ENCODE results near the gene TAF4.

TAF4 gene

DNA sequence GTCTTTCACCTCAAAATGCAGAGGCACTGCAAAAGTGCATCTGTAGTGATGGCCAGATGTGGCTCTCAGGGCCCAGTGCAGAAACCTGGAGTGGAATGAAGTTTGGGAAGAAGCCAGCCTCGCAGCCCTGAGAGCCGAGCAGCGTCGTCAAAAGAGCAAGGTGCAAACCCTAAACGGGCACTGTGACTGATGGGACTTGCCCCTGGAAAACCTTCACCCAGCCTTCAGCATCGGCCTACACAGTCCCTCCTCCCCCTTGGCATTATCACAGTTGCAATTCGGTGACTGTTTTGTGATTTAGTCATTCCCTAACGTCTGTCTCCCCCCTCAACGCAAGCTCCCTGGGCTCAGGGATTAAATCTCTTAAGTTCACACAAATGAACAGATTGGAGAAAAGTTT, 38.6 kb downstream of the TAF4 start:
- H3K4me1 Mint-ChIP-seq = peaks cover 62% of the 10 kb centered on the region
- ATAC-seq = no peak
- H3K36me3 Mint-ChIP-seq = no peaks in the 10 kb centered on the region
- H3K4me3 Mint-ChIP-seq = no peak overlapping the region
- DNase-seq (ENCODE audit: low spot score in 2 of 2) = no peak
- H3K9me3 Mint-ChIP-seq = no peaks in the 10 kb centered on the region
- no peak overlapping the region for H3K27ac Mint-ChIP-seq

- ATAC-seq = no peak
- DNase-seq (ENCODE audit: low spot score in 2 of 2) = no peak
- Mint-ChIP-seq H3K9me3 (no peaks in the 10 kb centered on the region), H3K4me1 (peaks cover 56% of the 10 kb centered on the region), H3K27ac (no peak overlapping the region), H3K36me3 (no peaks in the 10 kb centered on the region), H3K4me3 (no peak overlapping the region)
Measured at GRCh38 chr20:62026564-62026856, 39.2 kb downstream of the TAF4 start.

GRCh38 chr20:62025832-62026563, 39.7 kb downstream of the TAF4 start:
- peak overlapping the region; percentile 51 for H3K27ac Mint-ChIP-seq
- H3K4me3 Mint-ChIP-seq = no peak overlapping the region
- peak; percentile 36 for ATAC-seq
- H3K4me1 Mint-ChIP-seq = peaks cover 52% of the 10 kb centered on the region
- no peaks in the 10 kb centered on the region for H3K36me3 Mint-ChIP-seq
- DNase-seq (ENCODE audit: low spot score in 2 of 2) = no peak
- H3K9me3 Mint-ChIP-seq = no peaks in the 10 kb centered on the region

- Mint-ChIP-seq H3K9me3 (no peaks in the 10 kb centered on the region), H3K27ac (peak overlapping the region; percentile 51), H3K4me1 (peaks cover 52% of the 10 kb centered on the region), H3K36me3 (no peaks in the 10 kb centered on the region), H3K4me3 (no peak overlapping the region)
- DNase-seq (ENCODE audit: low spot score in 2 of 2) (no peak), ATAC-seq (no peak)
Measured at GRCh38 chr20:62025394-62025793, 40.3 kb downstream of the TAF4 start.

- no peaks in the 10 kb centered on the region for H3K36me3 Mint-ChIP-seq
- peak overlapping the region; percentile 54 for H3K27ac Mint-ChIP-seq
- DNase-seq (ENCODE audit: low spot score in 2 of 2) (no peak), ATAC-seq (no peak)
- H3K9me3 Mint-ChIP-seq = no peaks in the 10 kb centered on the region
- no peak overlapping the region for H3K4me3 Mint-ChIP-seq
- H3K4me1 Mint-ChIP-seq = peaks cover 48% of the 10 kb centered on the region
Measured at GRCh38 chr20:62023935-62024334, 41.7 kb downstream of the TAF4 start.

- DNase-seq (ENCODE audit: low spot score in 2 of 2) (no peak), ATAC-seq (no peak)
- Mint-ChIP-seq H3K9me3 (no peaks in the 10 kb centered on the region), H3K4me3 (no peak overlapping the region), H3K36me3 (no peaks in the 10 kb centered on the region), H3K4me1 (peaks cover 48% of the 10 kb centered on the region), H3K27ac (peak overlapping the region; percentile 43)
Measured at GRCh38 chr20:62022575-62023139, 43.0 kb downstream of the TAF4 start.

- no peak for ATAC-seq
- Mint-ChIP-seq H3K4me3 (no peak overlapping the region), H3K9me3 (no peaks in the 10 kb centered on the region), H3K27ac (no peak overlapping the region), H3K36me3 (no peaks in the 10 kb centered on the region), H3K4me1 (peaks cover 41% of the 10 kb centered on the region)
- DNase-seq (ENCODE audit: low spot score in 2 of 2) = no peak
Measured at GRCh38 chr20:62021793-62022385, 43.8 kb downstream of the TAF4 start.

- no peak for DNase-seq (ENCODE audit: low spot score in 2 of 2)
- H3K36me3 Mint-ChIP-seq = no peaks in the 10 kb centered on the region
- H3K9me3 Mint-ChIP-seq = no peaks in the 10 kb centered on the region
- H3K4me1 Mint-ChIP-seq = peaks cover 34% of the 10 kb centered on the region
- H3K4me3 Mint-ChIP-seq = no peak overlapping the region
- peak overlapping the region; percentile 74 for H3K27ac Mint-ChIP-seq
- ATAC-seq = no peak
Measured at GRCh38 chr20:62020935-62021701, 44.6 kb downstream of the TAF4 start.

DNA sequence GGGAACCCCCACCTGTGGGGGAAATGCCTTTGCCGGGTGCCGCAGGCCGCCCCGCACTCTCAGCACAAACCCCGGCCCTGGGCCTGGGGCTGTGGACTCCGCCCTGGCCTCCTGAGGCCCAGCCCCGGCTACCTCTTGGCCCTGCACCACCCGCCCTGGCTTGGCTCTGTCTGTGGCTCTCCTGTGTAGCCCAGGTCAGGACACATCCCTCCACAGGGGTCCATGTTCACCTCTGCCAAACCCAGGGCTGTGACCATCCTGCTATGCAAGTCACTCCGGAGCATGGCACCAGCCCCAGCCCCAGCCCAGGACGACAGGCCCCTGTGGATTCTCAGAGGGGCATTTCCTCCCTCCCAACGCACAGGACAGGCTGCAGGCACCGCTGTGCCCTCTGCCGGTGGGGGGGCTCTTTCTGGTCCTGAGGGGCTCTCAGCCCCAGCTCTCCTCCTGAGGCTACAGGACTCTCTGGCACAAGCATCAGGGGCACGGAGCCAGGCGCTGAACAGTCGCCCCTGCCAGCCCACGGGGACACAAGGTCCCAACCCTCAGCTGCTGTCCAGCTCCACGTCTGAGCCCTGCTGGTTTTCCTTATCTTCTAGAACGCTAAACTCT, 45.7 kb downstream of the TAF4 start:
- ATAC-seq (no peak), DNase-seq (ENCODE audit: low spot score in 2 of 2) (no peak)
- Mint-ChIP-seq H3K9me3 (no peaks in the 10 kb centered on the region), H3K27ac (peak overlapping the region; percentile 74), H3K36me3 (no peaks in the 10 kb centered on the region), H3K4me3 (no peak overlapping the region), H3K4me1 (peaks cover 26% of the 10 kb centered on the region)

GRCh38 chr20:62019144-62019805, 46.4 kb downstream of the TAF4 start:
- Mint-ChIP-seq H3K27ac (peak overlapping the region; percentile 26), H3K36me3 (no peaks in the 10 kb centered on the region), H3K9me3 (no peaks in the 10 kb centered on the region), H3K4me3 (no peak overlapping the region), H3K4me1 (peaks cover 28% of the 10 kb centered on the region)
- DNase-seq (ENCODE audit: low spot score in 2 of 2) (no peak), ATAC-seq (no peak)

GRCh38 chr20:62018437-62019143, 47.1 kb downstream of the TAF4 start:
- ATAC-seq (no peak), DNase-seq (ENCODE audit: low spot score in 2 of 2) (no peak)
- H3K4me3 Mint-ChIP-seq = no peak overlapping the region
- peak overlapping the region; percentile 26 for H3K27ac Mint-ChIP-seq
- H3K4me1 Mint-ChIP-seq = peaks cover 28% of the 10 kb centered on the region
- no peaks in the 10 kb centered on the region for H3K36me3 Mint-ChIP-seq
- no peaks in the 10 kb centered on the region for H3K9me3 Mint-ChIP-seq

DNA sequence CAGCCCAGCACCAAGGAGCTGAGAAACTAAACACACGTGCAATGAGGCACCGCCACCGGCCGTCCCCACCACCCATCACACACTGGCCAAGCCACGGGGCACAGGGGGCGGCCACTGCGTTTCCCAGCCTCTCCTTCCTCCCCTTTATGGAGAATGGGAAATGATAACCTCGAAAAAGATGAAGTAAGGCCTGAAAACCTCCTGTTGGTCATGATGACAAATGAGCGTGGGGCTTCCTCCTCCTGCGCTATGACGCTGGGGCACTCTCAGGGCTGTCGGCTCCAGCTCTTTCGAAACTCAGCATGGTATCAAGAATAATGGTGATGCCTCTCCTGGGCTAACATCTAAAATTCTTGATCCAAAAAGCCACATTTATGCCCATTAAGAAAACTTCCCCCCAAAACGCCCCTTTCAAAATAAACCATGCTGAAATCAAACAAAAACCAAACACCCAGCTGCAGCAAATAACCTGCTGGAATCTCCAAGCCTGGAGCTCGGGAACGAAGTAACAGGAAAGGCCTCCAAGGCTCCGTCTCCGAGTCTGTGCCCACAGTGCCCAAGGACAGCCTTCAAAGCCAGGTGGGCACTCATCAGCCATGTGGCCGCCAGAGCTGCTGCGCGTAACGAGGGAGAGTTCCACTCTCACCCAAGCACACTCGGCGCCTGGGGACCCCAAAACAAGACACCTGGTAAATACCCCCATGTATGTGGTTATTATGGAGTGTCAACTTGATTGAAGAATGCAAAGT, 50.0 kb downstream of the TAF4 start:
- H3K27ac Mint-ChIP-seq = peak overlapping the region; percentile 79
- DNase-seq (ENCODE audit: low spot score in 2 of 2) = no peak
- ATAC-seq = no peak
- H3K4me3 Mint-ChIP-seq = no peak overlapping the region
- peaks cover 8% of the 10 kb centered on the region for H3K36me3 Mint-ChIP-seq
- H3K4me1 Mint-ChIP-seq = peaks cover 19% of the 10 kb centered on the region
- no peaks in the 10 kb centered on the region for H3K9me3 Mint-ChIP-seq

GRCh38 chr20:62014889-62015537, 50.7 kb downstream of the TAF4 start:
- Mint-ChIP-seq H3K4me1 (peaks cover 13% of the 10 kb centered on the region), H3K36me3 (peaks cover 8% of the 10 kb centered on the region), H3K9me3 (no peaks in the 10 kb centered on the region), H3K27ac (peak overlapping the region; percentile 79), H3K4me3 (no peak overlapping the region)
- DNase-seq (ENCODE audit: low spot score in 2 of 2) (no peak), ATAC-seq (no peak)

- Mint-ChIP-seq H3K4me3 (no peak overlapping the region), H3K36me3 (peaks cover 9% of the 10 kb centered on the region)
Measured at GRCh38 chr20:62014488-62014775, 51.2 kb downstream of the TAF4 start.

More at GRCh38 chr20:62014488-62014775, 51.2 kb downstream of the TAF4 start:
- DNase-seq (ENCODE audit: low spot score in 2 of 2) (no peak), ATAC-seq (no peak)
- peaks cover 13% of the 10 kb centered on the region for H3K4me1 Mint-ChIP-seq
- H3K9me3 Mint-ChIP-seq = no peaks in the 10 kb centered on the region
- H3K27ac Mint-ChIP-seq = peak overlapping the region; percentile 79
